Caco-2 (cell line): Measurements from ENCODE around the gene CAPZA2. TPM values are rescaled to one million over a fixed set of nuclear protein-coding genes. Genes with fewer than 3 reads are reported as not detected.

Source experiments
- BruUV-seq: library from RNA; stranded (reverse); fragments of 400-500 nt; replicated peaks from 2 replicates; lab custom pipeline; 2021; lab: Mats Ljungman, UMichigan
- CTCF ChIA-PET: fragments of 300-600 bp; sonication (Branson Sonifier 250); formaldehyde crosslinking; loops from one replicate; lab custom pipeline; 2022; ENCODE audit warnings: antibody characterized with exemption; lab: Charles Lee
- POLR2A ChIA-PET: fragments of 300-600 bp; sonication (Branson Sonifier 250); formaldehyde crosslinking; loops from one replicate; lab custom pipeline; 2022; ENCODE audit warnings: antibody characterized with exemption; lab: Charles Lee
- DNase-seq, 2 experiments: peaks; one replicate each; pipeline versions ENCODE4 v3.0.0 to v3.0.0-alpha.2; 2020 to 2022
- H3K27me3 ChIP-seq: replicated peaks from 2 replicates; pipeline ENCODE4 v1.6.0; 2011; ENCODE audit warnings: low read length; ENCODE audit not compliant: control insufficient read depth, insufficient read depth
- H3K36me3 ChIP-seq: 2 replicates; pipeline ENCODE4 v1.5.1; 2011; ENCODE audit warnings: low read length; ENCODE audit not compliant: control insufficient read depth, insufficient read depth
- H3K4me1 ChIP-seq: fragments of 250-450 bp; sonication (Bioruptor Pico); 2 replicates; pipeline ENCODE4 v1.5.1; 2020; ENCODE audit warnings: mild to moderate bottlenecking
- H3K4me3 ChIP-seq: 2 replicates; pipeline ENCODE4 v1.5.1; 2011; ENCODE audit warnings: low read depth, mild to moderate bottlenecking, control low read depth, low read length
- H3K9me3 ChIP-seq: fragments of 250-450 bp; sonication (Bioruptor Pico); 2 replicates; pipeline ENCODE4 v1.5.1; 2020; ENCODE audit warnings: mild to moderate bottlenecking, moderate library complexity
- H3K27ac Mint-ChIP-seq: one replicate; pipeline ENCODE4 v1.8.0; 2022; ENCODE audit warnings: mixed read lengths; ENCODE audit not compliant: unreplicated experiment
- H3K27me3 Mint-ChIP-seq: one replicate; pipeline ENCODE4 v1.8.0; 2022; ENCODE audit warnings: mixed read lengths; ENCODE audit not compliant: insufficient read depth, unreplicated experiment
- H3K36me3 Mint-ChIP-seq: one replicate; pipeline ENCODE4 v1.8.0; 2022; ENCODE audit warnings: mild to moderate bottlenecking, mixed read lengths; ENCODE audit not compliant: insufficient read depth, unreplicated experiment
- H3K4me1 Mint-ChIP-seq: one replicate; pipeline ENCODE4 v1.8.0; 2022; ENCODE audit warnings: low read depth, mixed read lengths; ENCODE audit not compliant: unreplicated experiment
- H3K4me3 Mint-ChIP-seq: one replicate; pipeline ENCODE4 v1.8.0; 2022; ENCODE audit warnings: mild to moderate bottlenecking, moderate library complexity, mixed read lengths; ENCODE audit not compliant: unreplicated experiment
- H3K9me3 Mint-ChIP-seq: one replicate; pipeline ENCODE4 v1.8.0; 2022; ENCODE audit warnings: mixed read lengths; ENCODE audit not compliant: unreplicated experiment
- intact Hi-C: fragments of 100-400 bp; cut with micrococcal nuclease; formaldehyde crosslinking; loops from one replicate; pipeline ENCODE4 v1.10.0; 2022; ENCODE audit not compliant: unreplicated experiment
- total RNA-seq: library from RNA; stranded (reverse); gene quantifications from 2 replicates; pipeline ENCODE4 v1.2.3, GENCODE V29; 2022
- TF ChIP-seq, protein P1 (sequence below), 2 experiments: fragments of 200-600 bp in 1 of 2; IDR thresholded peaks; 1 replicate in 1 of 2; 2 replicates in 1 of 2; pipeline versions ENCODE4 v1.5.1 to v1.8.0; 2011 to 2022; ENCODE audit warnings: antibody characterized with exemption in 1 of 2, control low read depth in 1 of 2, inconsistent platforms in 1 of 2, low read depth in 1 of 2, low read length in 1 of 2, mild to moderate bottlenecking in 1 of 2, moderate library complexity in 1 of 2; ENCODE audit not compliant: insufficient read depth in 1 of 2, severe bottlenecking in 1 of 2, unreplicated experiment in 1 of 2

Gene CAPZA2
- total RNA-seq, 1 experiment from 2014 or later: 271 TPM

DNA sequence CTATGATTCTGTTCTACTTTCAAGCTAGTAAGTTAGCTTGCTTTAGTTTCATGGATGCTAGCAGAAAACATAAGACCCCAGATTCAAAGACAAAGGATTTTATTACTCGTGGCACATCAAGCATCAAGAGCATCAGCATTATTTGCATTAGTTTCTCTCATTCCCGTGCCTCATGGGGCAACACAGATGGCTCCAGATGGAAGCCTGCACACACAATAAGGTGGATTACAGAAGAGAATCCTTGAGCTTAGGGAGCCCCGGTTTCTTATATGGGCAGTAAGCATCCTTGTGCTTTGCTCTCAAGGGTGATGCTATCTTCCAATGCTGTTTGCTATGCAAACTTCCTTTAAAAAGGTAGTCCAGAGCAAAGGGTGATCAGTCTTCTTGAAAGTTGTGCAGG, 10.7 kb upstream of the CAPZA2 start:
- H3K9me3 ChIP-seq: no peaks in the 10 kb centered on the region
- POLR2A ChIA-PET: no interaction called here

DNA sequence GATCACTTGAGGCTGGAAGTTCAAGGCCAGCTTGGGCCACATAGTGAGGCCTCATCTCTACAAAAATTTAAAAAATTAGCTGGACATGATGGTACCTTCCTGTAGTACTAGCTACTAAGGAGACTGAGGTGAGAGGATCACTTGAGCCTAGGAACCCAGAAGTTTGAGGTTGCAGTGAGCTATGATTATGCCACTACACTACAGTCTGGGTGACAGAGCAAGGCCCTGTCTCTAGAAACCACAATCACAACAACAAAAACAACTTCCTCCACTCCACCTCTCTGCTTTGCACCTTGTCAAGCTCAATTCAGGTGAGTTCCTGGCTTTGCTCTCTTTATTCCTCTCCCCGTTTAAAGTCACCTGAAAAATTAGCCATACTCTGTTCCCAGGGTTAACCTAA, 8.3 kb upstream of the CAPZA2 start:
- Mint-ChIP-seq H3K9me3 (no peaks in the 10 kb centered on the region), H3K27me3 (no peaks in the 10 kb centered on the region), H3K36me3 (no peaks in the 10 kb centered on the region), H3K27ac (no peak overlapping the region), H3K4me1 (peaks cover 8% of the 10 kb centered on the region), H3K4me3 (no peak overlapping the region)
- Histone ChIP-seq H3K4me3 (no peak overlapping the region), H3K4me1 (0 out of 2 replicates have a peak, but pooled peaks cover 5% of the 10 kb centered on the region), H3K36me3 (no peaks in the 10 kb centered on the region), H3K9me3 (no peaks in the 10 kb centered on the region), H3K27me3 (no peaks in the 10 kb centered on the region)
- DNase-seq: no peak
- intact Hi-C loops: no loop called here
- BruUV-seq: no TSS peak
- CTCF ChIA-PET: no interaction called here
- TF ChIP-seq, protein P1, sequence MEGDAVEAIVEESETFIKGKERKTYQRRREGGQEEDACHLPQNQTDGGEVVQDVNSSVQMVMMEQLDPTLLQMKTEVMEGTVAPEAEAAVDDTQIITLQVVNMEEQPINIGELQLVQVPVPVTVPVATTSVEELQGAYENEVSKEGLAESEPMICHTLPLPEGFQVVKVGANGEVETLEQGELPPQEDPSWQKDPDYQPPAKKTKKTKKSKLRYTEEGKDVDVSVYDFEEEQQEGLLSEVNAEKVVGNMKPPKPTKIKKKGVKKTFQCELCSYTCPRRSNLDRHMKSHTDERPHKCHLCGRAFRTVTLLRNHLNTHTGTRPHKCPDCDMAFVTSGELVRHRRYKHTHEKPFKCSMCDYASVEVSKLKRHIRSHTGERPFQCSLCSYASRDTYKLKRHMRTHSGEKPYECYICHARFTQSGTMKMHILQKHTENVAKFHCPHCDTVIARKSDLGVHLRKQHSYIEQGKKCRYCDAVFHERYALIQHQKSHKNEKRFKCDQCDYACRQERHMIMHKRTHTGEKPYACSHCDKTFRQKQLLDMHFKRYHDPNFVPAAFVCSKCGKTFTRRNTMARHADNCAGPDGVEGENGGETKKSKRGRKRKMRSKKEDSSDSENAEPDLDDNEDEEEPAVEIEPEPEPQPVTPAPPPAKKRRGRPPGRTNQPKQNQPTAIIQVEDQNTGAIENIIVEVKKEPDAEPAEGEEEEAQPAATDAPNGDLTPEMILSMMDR (IDR thresholded peaks at IDR 0.05; ENCODE audit: insufficient read depth in 1 of 2, low read depth in 1 of 2, low read length in 1 of 2, severe bottlenecking in 1 of 2, unreplicated experiment in 1 of 2): no peak
- POLR2A ChIA-PET: no interaction called here

More for the DNA sequence above, 10.7 kb upstream of the CAPZA2 start:
- peaks cover 8% of the 10 kb centered on the region for H3K4me1 Mint-ChIP-seq
- no TSS peak for BruUV-seq
- no peaks in the 10 kb centered on the region for H3K36me3 Mint-ChIP-seq
- no peaks in the 10 kb centered on the region for H3K27me3 Mint-ChIP-seq
- TF ChIP-seq, protein P1 (IDR thresholded peaks at IDR 0.05; ENCODE audit: insufficient read depth in 1 of 2, low read depth in 1 of 2, low read length in 1 of 2, severe bottlenecking in 1 of 2, unreplicated experiment in 1 of 2): no peak
- 0 out of 2 replicates have a peak, but pooled peaks cover 5% of the 10 kb centered on the region for H3K4me1 ChIP-seq
- H3K9me3 Mint-ChIP-seq: no peaks in the 10 kb centered on the region
- H3K27ac Mint-ChIP-seq: no peak overlapping the region
- no peak overlapping the region for H3K4me3 ChIP-seq
- DNase-seq: no peak
- no peak overlapping the region for H3K4me3 Mint-ChIP-seq
- CTCF ChIA-PET: interaction anchor here (0.5 kb wide), 1 partner anchor 274 kb away, joined by 3 read pairs; no protein-coding TSS in a partner anchor
- H3K36me3 ChIP-seq: no peaks in the 10 kb centered on the region
- no peaks in the 10 kb centered on the region for H3K27me3 ChIP-seq
- intact Hi-C loops: no loop called here

DNA sequence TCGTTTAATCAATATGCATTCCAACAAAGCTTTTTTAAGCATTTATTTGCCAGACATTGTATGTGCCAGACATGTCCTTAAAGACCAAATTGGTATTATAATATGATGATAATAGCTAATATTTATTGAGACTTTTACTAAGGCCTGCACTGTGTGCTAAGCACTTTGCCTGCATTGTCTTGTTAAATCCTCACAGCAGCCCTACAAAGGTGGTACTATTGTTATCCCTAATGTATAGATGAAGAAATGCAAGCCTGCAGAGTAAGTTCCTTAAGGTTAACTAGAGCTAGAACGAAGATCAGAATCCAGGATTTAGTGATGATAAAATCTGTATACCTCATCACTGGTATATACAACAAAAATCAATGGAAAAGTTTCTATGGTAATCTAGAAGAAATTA, 5.3 kb upstream of the CAPZA2 start:
- H3K27ac Mint-ChIP-seq: no peak overlapping the region
- intact Hi-C loops: no loop called here
- no peaks in the 10 kb centered on the region for H3K9me3 Mint-ChIP-seq
- no peaks in the 10 kb centered on the region for H3K36me3 Mint-ChIP-seq
- no TSS peak for BruUV-seq
- ChIA-PET POLR2A (no interaction called here), CTCF (no interaction called here)
- TF ChIP-seq, protein P1 (IDR thresholded peaks at IDR 0.05; ENCODE audit: insufficient read depth in 1 of 2, low read depth in 1 of 2, low read length in 1 of 2, severe bottlenecking in 1 of 2, unreplicated experiment in 1 of 2): no peak
- Histone ChIP-seq H3K36me3 (no peaks in the 10 kb centered on the region), H3K4me1 (peaks cover 9% of the 10 kb centered on the region; the same call in 1 of the 2 replicates), H3K9me3 (no peaks in the 10 kb centered on the region), H3K27me3 (no peaks in the 10 kb centered on the region), H3K4me3 (no peak overlapping the region)
- no peak overlapping the region for H3K4me3 Mint-ChIP-seq
- peaks cover 8% of the 10 kb centered on the region for H3K4me1 Mint-ChIP-seq
- DNase-seq: no peak
- H3K27me3 Mint-ChIP-seq: no peaks in the 10 kb centered on the region
